Uterus (tissue), 4 donors: ENCODE results near the gene CHERP. TPM values are rescaled to one million over a fixed set of nuclear protein-coding genes. Genes with fewer than 3 reads are reported as not detected.

Source experiments
- DNase-seq, 2 donors: peaks; one replicate each; pipeline ENCODE4 v3.0.0-alpha.2; 2019 to 2020
- H3K27ac ChIP-seq, 2 donors: fragments of 200-600 bp; sonication (generic); 1 replicate in 1 of 2; 2 replicates in 1 of 2; pipeline ENCODE4 v1.5.1; 2016 to 2018
- H3K27me3 ChIP-seq, 2 donors: fragments of 200-600 bp; sonication (generic); one replicate each; pipeline ENCODE4 v1.5.1; 2018 to 2019; ENCODE audit warnings: control low read depth in 1 of 2
- H3K36me3 ChIP-seq, 2 donors: fragments of 200-600 bp; sonication (generic); one replicate each; pipeline ENCODE4 v1.5.1; 2019; ENCODE audit warnings: control low read depth in 1 of 2
- H3K4me1 ChIP-seq, 2 donors: fragments of 200-600 bp; sonication (generic); one replicate each; pipeline ENCODE4 v1.5.1; 2018 to 2019; ENCODE audit warnings: control low read depth in 1 of 2
- H3K4me3 ChIP-seq, 2 donors: fragments of 200-600 bp; sonication (generic); 1 replicate in 1 of 2; 2 replicates in 1 of 2; pipeline ENCODE4 v1.5.1; 2018 to 2019; ENCODE audit warnings: mild to moderate bottlenecking in 1 of 2
- H3K9me3 ChIP-seq, 2 donors: fragments of 200-600 bp; sonication (generic); one replicate each; pipeline ENCODE4 v1.5.1; 2019; ENCODE audit warnings: control low read depth in 1 of 2
- POLR2A ChIP-seq, 2 donors: fragments of 450-650 bp; IDR thresholded peaks; one replicate each; pipeline ENCODE4 v1.6.1; 2016; ENCODE audit warnings: antibody characterized with exemption in 2 of 2, mild to moderate bottlenecking in 1 of 2, moderate library complexity in 1 of 2
- intact Hi-C: fragments of 100-400 bp; cut with DNase I; formaldehyde crosslinking; loops from one replicate; pipeline ENCODE4 v1.15.1; 2023; ENCODE audit warnings: low total_unique reads
- total RNA-seq, 4 donors: library from RNA; depleted of rRNA in 3 of 4; stranded (reverse); fragments of >200 nt in 3 of 4; gene quantifications; one replicate each; pipeline versions ENCODE4 v1.1.0 to v1.2.4, GENCODE V29; 2014 to 2023
- TF ChIP-seq, protein P1 (sequence below), 4 experiments: fragments of 200-600 bp in 2 of 4; fragments of 450-650 bp in 2 of 4; sonication (generic) in 2 of 4; IDR thresholded peaks; one replicate each; pipeline ENCODE4 v1.5.1; 2016 to 2019; ENCODE audit warnings: antibody characterized with exemption in 4 of 4, mild to moderate bottlenecking in 2 of 4, moderate library complexity in 1 of 4
- donor health status: DM: yes; HTN: yes; CAD: no.

Gene CHERP
- total RNA-seq, 4 donors from 2014 or later: 1.8 to 47.9 (median 7.8) TPM

DNA sequence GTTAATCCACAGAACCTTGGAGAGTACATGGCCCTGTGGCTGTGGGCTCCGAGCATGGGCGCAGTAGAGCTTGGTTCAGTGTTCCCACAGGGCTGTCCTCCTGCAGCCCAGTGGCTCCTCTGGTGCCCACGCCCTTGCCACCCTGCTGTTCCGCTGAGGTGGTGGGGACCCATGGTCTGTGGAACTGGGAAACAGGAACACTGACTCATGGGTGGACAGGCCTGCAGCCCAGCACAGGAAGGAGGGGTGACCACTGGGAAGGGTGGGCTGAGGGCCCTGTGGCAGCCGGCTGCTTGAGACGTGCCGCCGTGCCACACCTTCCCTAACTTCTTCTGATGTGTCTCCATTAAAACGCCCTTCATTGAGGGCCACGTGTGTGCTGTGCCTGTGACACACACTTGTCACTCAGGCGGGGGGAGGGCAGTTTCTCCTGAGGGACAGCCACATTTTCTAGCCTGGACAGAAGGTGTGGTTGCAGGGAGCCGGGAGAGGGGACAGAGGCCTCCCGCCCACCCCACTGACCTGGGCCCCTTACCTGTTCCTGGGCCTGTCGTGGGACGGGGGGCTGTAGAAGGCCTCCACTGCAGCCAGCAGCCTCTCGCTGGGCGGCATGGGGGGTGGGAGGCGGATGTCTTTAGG lies 21.1 kb downstream of the CHERP start:
- Histone ChIP-seq H3K4me1 (no peaks in the 10 kb centered on the region), H3K36me3 (no peaks in the 10 kb centered on the region), H3K4me3 (no peak overlapping the region), H3K27ac (no peak overlapping the region), H3K27me3 (no peaks in the 10 kb centered on the region), H3K9me3 (no peaks in the 10 kb centered on the region)
- TF ChIP-seq POLR2A (IDR thresholded peaks at IDR 0.05): no peak
- TF ChIP-seq, protein P1, sequence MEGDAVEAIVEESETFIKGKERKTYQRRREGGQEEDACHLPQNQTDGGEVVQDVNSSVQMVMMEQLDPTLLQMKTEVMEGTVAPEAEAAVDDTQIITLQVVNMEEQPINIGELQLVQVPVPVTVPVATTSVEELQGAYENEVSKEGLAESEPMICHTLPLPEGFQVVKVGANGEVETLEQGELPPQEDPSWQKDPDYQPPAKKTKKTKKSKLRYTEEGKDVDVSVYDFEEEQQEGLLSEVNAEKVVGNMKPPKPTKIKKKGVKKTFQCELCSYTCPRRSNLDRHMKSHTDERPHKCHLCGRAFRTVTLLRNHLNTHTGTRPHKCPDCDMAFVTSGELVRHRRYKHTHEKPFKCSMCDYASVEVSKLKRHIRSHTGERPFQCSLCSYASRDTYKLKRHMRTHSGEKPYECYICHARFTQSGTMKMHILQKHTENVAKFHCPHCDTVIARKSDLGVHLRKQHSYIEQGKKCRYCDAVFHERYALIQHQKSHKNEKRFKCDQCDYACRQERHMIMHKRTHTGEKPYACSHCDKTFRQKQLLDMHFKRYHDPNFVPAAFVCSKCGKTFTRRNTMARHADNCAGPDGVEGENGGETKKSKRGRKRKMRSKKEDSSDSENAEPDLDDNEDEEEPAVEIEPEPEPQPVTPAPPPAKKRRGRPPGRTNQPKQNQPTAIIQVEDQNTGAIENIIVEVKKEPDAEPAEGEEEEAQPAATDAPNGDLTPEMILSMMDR (IDR thresholded peaks at IDR 0.05): no peak
- DNase-seq: no peak
- intact Hi-C loops: no loop called here

DNA sequence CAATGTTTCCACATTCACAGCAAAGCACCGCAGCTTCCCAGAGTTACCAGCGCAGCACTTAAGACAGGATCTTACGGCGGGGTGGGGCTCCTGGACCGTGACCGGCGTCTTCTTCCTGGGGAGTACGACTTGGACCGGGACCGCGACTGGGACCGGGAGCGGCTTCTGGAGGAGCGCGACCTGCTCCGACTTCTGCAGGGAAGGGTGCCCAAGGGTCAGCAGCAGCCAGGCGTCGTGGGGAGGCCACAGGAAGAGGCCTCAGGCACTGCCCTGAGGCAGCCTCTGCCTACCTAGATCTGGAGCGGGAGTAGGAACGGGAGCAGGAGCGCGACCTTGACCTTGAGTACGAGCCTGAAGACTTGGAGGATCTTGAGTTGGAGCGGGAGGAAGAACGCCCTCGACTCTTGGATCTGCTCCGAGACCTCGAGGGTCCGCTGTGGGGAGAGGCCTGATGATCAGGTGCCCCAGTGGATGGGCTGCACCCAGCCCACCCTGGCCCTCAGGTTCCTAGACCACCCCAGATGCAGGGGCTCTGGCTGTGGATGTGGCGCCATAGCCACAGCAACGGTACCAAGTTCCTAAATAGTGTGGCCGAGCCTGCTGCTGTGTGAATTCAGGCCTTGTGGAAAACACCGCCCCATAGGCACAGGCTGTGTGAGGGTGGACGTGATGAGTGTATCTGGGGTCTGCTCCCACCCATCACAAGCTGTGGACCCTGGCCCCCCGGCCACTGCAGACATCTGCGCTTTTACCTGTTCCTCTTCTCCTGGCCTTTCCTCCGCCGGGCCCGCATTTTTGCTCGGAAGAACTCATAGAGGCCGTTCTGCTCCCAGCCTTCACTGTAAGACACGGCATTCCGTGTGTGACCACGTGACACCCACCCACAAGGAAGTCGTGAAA lies 21.9 kb downstream of the CHERP start:
- H3K4me1 ChIP-seq: no peaks in the 10 kb centered on the region
- intact Hi-C loops: no loop called here
- H3K4me3 ChIP-seq: no peak overlapping the region
- DNase-seq: no peak
- H3K27me3 ChIP-seq: no peaks in the 10 kb centered on the region
- TF ChIP-seq, protein P1 (IDR thresholded peaks at IDR 0.05): no peak
- TF ChIP-seq POLR2A (IDR thresholded peaks at IDR 0.05): no peak
- no peak overlapping the region for H3K27ac ChIP-seq
- H3K36me3 ChIP-seq: no peaks in the 10 kb centered on the region
- H3K9me3 ChIP-seq: no peaks in the 10 kb centered on the region

DNA sequence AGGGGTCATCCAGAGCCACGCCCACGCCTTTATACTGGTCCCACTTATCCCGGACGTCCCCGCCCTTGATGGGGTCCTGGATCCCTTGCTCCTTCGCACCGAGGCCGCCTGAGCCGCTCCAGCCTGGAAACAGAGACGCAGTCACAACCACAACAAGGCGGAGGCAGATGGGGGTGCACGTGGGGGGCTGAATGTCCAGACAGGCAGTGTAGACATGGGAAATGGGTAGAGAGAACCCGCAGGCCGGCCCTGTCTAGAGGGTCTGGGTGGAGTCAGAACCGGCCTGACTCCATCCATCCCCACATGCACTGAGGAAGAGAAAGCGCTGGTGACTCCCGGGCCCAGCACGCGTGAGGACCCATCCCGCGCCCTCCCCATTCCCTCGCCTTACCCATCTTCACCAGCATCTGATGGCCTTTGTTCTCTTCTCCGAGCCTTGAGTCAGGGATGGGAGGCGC lies 23.0 kb downstream of the CHERP start:
- intact Hi-C loops: no loop called here
- Histone ChIP-seq H3K4me3 (no peak overlapping the region), H3K36me3 (no peaks in the 10 kb centered on the region), H3K27ac (no peak overlapping the region), H3K4me1 (no peaks in the 10 kb centered on the region), H3K27me3 (no peaks in the 10 kb centered on the region), H3K9me3 (no peaks in the 10 kb centered on the region)
- TF ChIP-seq, protein P1 (IDR thresholded peaks at IDR 0.05): no peak
- TF ChIP-seq POLR2A (IDR thresholded peaks at IDR 0.05): no peak
- DNase-seq: no peak

DNA sequence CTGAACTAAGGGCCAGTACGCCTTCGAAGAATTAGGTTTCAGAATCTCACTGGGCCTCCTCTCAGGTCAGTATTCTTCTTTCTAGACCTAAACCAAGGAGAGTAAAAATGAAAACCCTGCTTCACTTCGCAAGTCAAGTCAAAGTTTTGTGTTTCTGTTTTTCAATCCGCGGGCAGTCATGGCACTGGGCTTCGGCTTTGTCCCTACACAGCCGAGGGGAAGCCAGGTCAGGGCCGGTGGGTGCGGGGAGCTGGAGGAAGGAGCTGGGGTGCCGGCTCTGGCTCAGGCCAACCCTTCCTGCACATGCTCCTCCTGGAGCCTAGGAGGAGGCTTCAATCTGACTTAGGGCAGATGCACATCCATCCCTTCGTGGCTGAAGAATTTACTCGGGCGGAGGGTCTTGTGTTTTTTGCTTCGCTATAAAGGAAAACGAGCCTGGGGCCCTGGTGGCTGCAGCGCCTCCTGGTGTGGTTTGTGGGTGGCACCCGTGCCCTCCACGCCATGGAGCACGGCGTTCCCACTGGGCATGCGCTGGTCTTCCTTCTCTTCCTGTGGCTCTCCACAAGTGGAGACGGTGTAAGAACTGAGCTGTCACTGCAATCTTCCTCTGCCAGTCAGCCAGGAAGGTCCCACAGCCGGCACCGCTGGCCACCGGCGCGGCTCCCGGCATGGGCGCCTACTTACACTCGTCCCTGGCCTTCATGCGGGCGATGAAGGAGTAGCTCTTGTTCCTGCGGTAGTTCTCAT lies 23.6 kb downstream of the CHERP start:
- Histone ChIP-seq H3K4me3 (no peak overlapping the region), H3K27me3 (no peaks in the 10 kb centered on the region), H3K27ac (no peak overlapping the region), H3K4me1 (no peaks in the 10 kb centered on the region), H3K9me3 (no peaks in the 10 kb centered on the region), H3K36me3 (no peaks in the 10 kb centered on the region)
- no peak for DNase-seq
- TF ChIP-seq, protein P1 (IDR thresholded peaks at IDR 0.05): no peak
- TF ChIP-seq POLR2A (IDR thresholded peaks at IDR 0.05): no peak
- intact Hi-C loops: no loop called here
